ENCODE measurements around the gene USP49.

Gene USP49

GRCh38 chr6:41917528-41917927, 22.4 kb upstream of the USP49 start:
- Histone ChIP-seq H3K27me3 (ENCODE audit: control insufficient read depth, insufficient read depth, low read length) (no peaks in the 10 kb centered on the region), H3K36me3 (ENCODE audit: control insufficient read depth, insufficient read depth, low read length) (no peaks in the 10 kb centered on the region), H3K27ac (ENCODE audit: low read depth, low read length) (no peak overlapping the region), H3K9ac (ENCODE audit: low read length) (no peak overlapping the region), H3K4me1 (ENCODE audit: control insufficient read depth, insufficient read depth, low read length) (peaks cover 8% of the 10 kb centered on the region), H3K4me3 (ENCODE audit: low read length) (no peak overlapping the region)

GRCh38 chr6:41914869-41915530, 19.8 kb upstream of the USP49 start:
- H3K27me3 ChIP-seq (ENCODE audit: control insufficient read depth, insufficient read depth, low read length), result no peaks in the 10 kb centered on the region
- H3K9ac ChIP-seq (ENCODE audit: low read length), result no peak overlapping the region
- H3K4me1 ChIP-seq (ENCODE audit: control insufficient read depth, insufficient read depth, low read length), result peaks cover 4% of the 10 kb centered on the region
- H3K27ac ChIP-seq (ENCODE audit: low read depth, low read length), result no peak overlapping the region
- H3K36me3 ChIP-seq (ENCODE audit: control insufficient read depth, insufficient read depth, low read length), result no peaks in the 10 kb centered on the region
- no peak overlapping the region for H3K4me3 ChIP-seq (ENCODE audit: low read length)

GRCh38 chr6:41914343-41914742, 19.2 kb upstream of the USP49 start:
- Histone ChIP-seq H3K4me3 (ENCODE audit: low read length) (no peak overlapping the region), H3K27ac (ENCODE audit: low read depth, low read length) (no peak overlapping the region), H3K27me3 (ENCODE audit: control insufficient read depth, insufficient read depth, low read length) (no peaks in the 10 kb centered on the region), H3K4me1 (ENCODE audit: control insufficient read depth, insufficient read depth, low read length) (no peaks in the 10 kb centered on the region), H3K36me3 (ENCODE audit: control insufficient read depth, insufficient read depth, low read length) (no peaks in the 10 kb centered on the region), H3K9ac (ENCODE audit: low read length) (no peak overlapping the region)

GRCh38 chr6:41909727-41910126, 14.6 kb upstream of the USP49 start:
- H3K27ac ChIP-seq (ENCODE audit: low read depth, low read length), result no peak overlapping the region
- no peaks in the 10 kb centered on the region for H3K4me1 ChIP-seq (ENCODE audit: control insufficient read depth, insufficient read depth, low read length)
- H3K27me3 ChIP-seq (ENCODE audit: control insufficient read depth, insufficient read depth, low read length), result no peaks in the 10 kb centered on the region
- no peak overlapping the region for H3K4me3 ChIP-seq (ENCODE audit: low read length)
- no peak overlapping the region for H3K9ac ChIP-seq (ENCODE audit: low read length)
- H3K36me3 ChIP-seq (ENCODE audit: control insufficient read depth, insufficient read depth, low read length), result peaks cover 19% of the 10 kb centered on the region

- Histone ChIP-seq H3K27ac (ENCODE audit: low read depth, low read length) (no peak overlapping the region), H3K4me3 (ENCODE audit: low read length) (no peak overlapping the region), H3K4me1 (ENCODE audit: control insufficient read depth, insufficient read depth, low read length) (no peaks in the 10 kb centered on the region), H3K36me3 (ENCODE audit: control insufficient read depth, insufficient read depth, low read length) (peaks cover 11% of the 10 kb centered on the region), H3K9ac (ENCODE audit: low read length) (no peak overlapping the region), H3K27me3 (ENCODE audit: control insufficient read depth, insufficient read depth, low read length) (no peaks in the 10 kb centered on the region)
Observed at GRCh38 chr6:41901882-41902519, 6.8 kb upstream of the USP49 start.

- Histone ChIP-seq H3K4me1 (ENCODE audit: control insufficient read depth, insufficient read depth, low read length) (peaks cover 2% of the 10 kb centered on the region), H3K27me3 (ENCODE audit: control insufficient read depth, insufficient read depth, low read length) (no peaks in the 10 kb centered on the region), H3K4me3 (ENCODE audit: low read length) (no peak overlapping the region), H3K9ac (ENCODE audit: low read length) (no peak overlapping the region), H3K36me3 (ENCODE audit: control insufficient read depth, insufficient read depth, low read length) (peaks cover 6% of the 10 kb centered on the region), H3K27ac (ENCODE audit: low read depth, low read length) (no peak overlapping the region)
Observed at GRCh38 chr6:41900861-41901260, 5.7 kb upstream of the USP49 start.

GRCh38 chr6:41896281-41896680, 1.1 kb upstream of the USP49 start:
- Histone ChIP-seq H3K4me1 (ENCODE audit: control insufficient read depth, insufficient read depth, low read length) (peaks cover 4% of the 10 kb centered on the region), H3K36me3 (ENCODE audit: control insufficient read depth, insufficient read depth, low read length) (no peaks in the 10 kb centered on the region), H3K9ac (ENCODE audit: low read length) (no peak overlapping the region), H3K27me3 (ENCODE audit: control insufficient read depth, insufficient read depth, low read length) (no peaks in the 10 kb centered on the region), H3K4me3 (ENCODE audit: low read length) (no peak overlapping the region), H3K27ac (ENCODE audit: low read depth, low read length) (no peak overlapping the region)

GRCh38 chr6:41894366-41895299, 542 bp downstream of the USP49 start:
- Histone ChIP-seq H3K9ac (ENCODE audit: low read length) (no peak overlapping the region), H3K27ac (ENCODE audit: low read depth, low read length) (no peak overlapping the region), H3K36me3 (ENCODE audit: control insufficient read depth, insufficient read depth, low read length) (no peaks in the 10 kb centered on the region), H3K4me1 (ENCODE audit: control insufficient read depth, insufficient read depth, low read length) (peaks cover 4% of the 10 kb centered on the region), H3K4me3 (ENCODE audit: low read length) (peak overlapping the region; percentile 67), H3K27me3 (ENCODE audit: control insufficient read depth, insufficient read depth, low read length) (no peaks in the 10 kb centered on the region)

- Histone ChIP-seq H3K4me1 (ENCODE audit: control insufficient read depth, insufficient read depth, low read length) (peaks cover 4% of the 10 kb centered on the region), H3K27me3 (ENCODE audit: control insufficient read depth, insufficient read depth, low read length) (no peaks in the 10 kb centered on the region), H3K9ac (ENCODE audit: low read length) (no peak overlapping the region), H3K36me3 (ENCODE audit: control insufficient read depth, insufficient read depth, low read length) (no peaks in the 10 kb centered on the region), H3K27ac (ENCODE audit: low read depth, low read length) (no peak overlapping the region), H3K4me3 (ENCODE audit: low read length) (no peak overlapping the region)
Observed at GRCh38 chr6:41892921-41893564, 2.1 kb downstream of the USP49 start.

GRCh38 chr6:41887331-41887751, 7.8 kb downstream of the USP49 start:
- Histone ChIP-seq H3K27me3 (ENCODE audit: control insufficient read depth, insufficient read depth, low read length) (no peaks in the 10 kb centered on the region), H3K4me1 (ENCODE audit: control insufficient read depth, insufficient read depth, low read length) (no peaks in the 10 kb centered on the region), H3K4me3 (ENCODE audit: low read length) (no peak overlapping the region), H3K36me3 (ENCODE audit: control insufficient read depth, insufficient read depth, low read length) (no peaks in the 10 kb centered on the region), H3K27ac (ENCODE audit: low read depth, low read length) (no peak overlapping the region), H3K9ac (ENCODE audit: low read length) (no peak overlapping the region)

- no peak overlapping the region for H3K27ac ChIP-seq (ENCODE audit: low read depth, low read length)
- H3K4me1 ChIP-seq (ENCODE audit: control insufficient read depth, insufficient read depth, low read length), result no peaks in the 10 kb centered on the region
- no peak overlapping the region for H3K4me3 ChIP-seq (ENCODE audit: low read length)
- no peaks in the 10 kb centered on the region for H3K36me3 ChIP-seq (ENCODE audit: control insufficient read depth, insufficient read depth, low read length)
- H3K9ac ChIP-seq (ENCODE audit: low read length), result no peak overlapping the region
- H3K27me3 ChIP-seq (ENCODE audit: control insufficient read depth, insufficient read depth, low read length), result no peaks in the 10 kb centered on the region
Observed at GRCh38 chr6:41885930-41886329, 9.2 kb downstream of the USP49 start.

GRCh38 chr6:41884957-41885356, 10.2 kb downstream of the USP49 start:
- Histone ChIP-seq H3K27me3 (ENCODE audit: control insufficient read depth, insufficient read depth, low read length) (no peaks in the 10 kb centered on the region), H3K36me3 (ENCODE audit: control insufficient read depth, insufficient read depth, low read length) (no peaks in the 10 kb centered on the region), H3K27ac (ENCODE audit: low read depth, low read length) (no peak overlapping the region), H3K4me3 (ENCODE audit: low read length) (no peak overlapping the region), H3K4me1 (ENCODE audit: control insufficient read depth, insufficient read depth, low read length) (no peaks in the 10 kb centered on the region), H3K9ac (ENCODE audit: low read length) (no peak overlapping the region)
